Vagina (tissue), 2 donors: Measurements from ENCODE around the gene CUZD1. TPM values are rescaled to one million over a fixed set of nuclear protein-coding genes. Genes with fewer than 3 reads are reported as not detected.

ENCODE experiments used
- DNase-seq, 2 donors: peaks; one replicate each; pipeline ENCODE4 v3.0.0-alpha.2; 2017; ENCODE audit errors: extremely low spot score in 2 of 2
- H3K27ac ChIP-seq: fragments of 200-600 bp; sonication (generic); one replicate; pipeline ENCODE4 v1.5.1; 2019
- H3K27me3 ChIP-seq: fragments of 200-600 bp; sonication (generic); one replicate; pipeline ENCODE4 v1.5.1; 2019
- H3K36me3 ChIP-seq, 2 donors: fragments of 200-600 bp; sonication (generic); one replicate each; pipeline ENCODE4 v1.5.1; 2017 to 2019
- H3K4me1 ChIP-seq: fragments of 200-600 bp; sonication (generic); one replicate; pipeline ENCODE4 v1.5.1; 2019
- H3K4me3 ChIP-seq, 2 donors: fragments of 200-600 bp; sonication (generic); 1 replicate in 1 of 2; 2 replicates in 1 of 2; pipeline ENCODE4 v1.5.1; 2016 to 2019
- H3K9me3 ChIP-seq: fragments of 200-600 bp; sonication (generic); one replicate; pipeline ENCODE4 v1.5.1; 2019
- CTCF ChIP-seq, 3 experiments: fragments of 450-650 bp in 2 of 3; fragments of 200-600 bp in 1 of 3; sonication (generic) in 1 of 3; IDR thresholded peaks; one replicate each; pipeline ENCODE4 v1.5.1; 2017 to 2019; ENCODE audit warnings: antibody characterized with exemption in 3 of 3, mild to moderate bottlenecking in 2 of 3, moderate library complexity in 2 of 3
- POLR2A ChIP-seq, 2 donors: fragments of 450-650 bp; IDR thresholded peaks; one replicate each; pipeline ENCODE4 v1.6.1; 2017; ENCODE audit warnings: antibody characterized with exemption in 2 of 2, mild to moderate bottlenecking in 2 of 2, moderate library complexity in 2 of 2
- POLR2AphosphoS5 ChIP-seq, 2 donors: sonication (generic); formaldehyde crosslinking; IDR thresholded peaks; one replicate each; pipeline ENCODE4 v1.9.0; 2017; ENCODE audit warnings: antibody characterized with exemption in 2 of 2, mild to moderate bottlenecking in 2 of 2, low read depth in 1 of 2; ENCODE audit not compliant: insufficient read depth in 1 of 2
- intact Hi-C: fragments of 100-400 bp; cut with DNase I; formaldehyde crosslinking; loops from one replicate; pipeline ENCODE4 v1.15.1; 2023
- total RNA-seq: library from RNA; depleted of rRNA; stranded (reverse); fragments of >200 nt; gene quantifications from one replicate; pipeline ENCODE4 v1.2.3, GENCODE V29; 2016

Gene CUZD1
- total RNA-seq, 1 donor from 2014 or later: not detected

- DNase-seq: no peak
- Histone ChIP-seq H3K4me1 (no peaks in the 10 kb centered on the region), H3K36me3 (no peaks in the 10 kb centered on the region), H3K4me3 (no peak overlapping the region), H3K9me3 (no peaks in the 10 kb centered on the region), H3K27me3 (no peaks in the 10 kb centered on the region), H3K27ac (no peak overlapping the region)
- intact Hi-C loops: no loop called here
- TF ChIP-seq POLR2AphosphoS5 (IDR thresholded peaks at IDR 0.05; ENCODE audit: insufficient read depth in 1 of 2, low read depth in 1 of 2): no peak
- TF ChIP-seq POLR2A (IDR thresholded peaks at IDR 0.05): no peak
- no peak for TF ChIP-seq CTCF (IDR thresholded peaks at IDR 0.05)
Observed at GRCh38 chr10:122850705-122851640, 5.3 kb upstream of the CUZD1 start.

GRCh38 chr10:122849900-122850605 is 4.4 kb upstream of the CUZD1 start:
- Histone ChIP-seq H3K4me3 (no peak overlapping the region), H3K27me3 (no peaks in the 10 kb centered on the region), H3K36me3 (no peaks in the 10 kb centered on the region), H3K4me1 (no peaks in the 10 kb centered on the region), H3K9me3 (no peaks in the 10 kb centered on the region), H3K27ac (no peak overlapping the region)
- no peak for DNase-seq
- intact Hi-C loops: no loop called here
- TF ChIP-seq POLR2AphosphoS5 (IDR thresholded peaks at IDR 0.05; ENCODE audit: insufficient read depth in 1 of 2, low read depth in 1 of 2): no peak
- no peak for TF ChIP-seq CTCF (IDR thresholded peaks at IDR 0.05)
- TF ChIP-seq POLR2A (IDR thresholded peaks at IDR 0.05): no peak

GRCh38 chr10:122849090-122849489 is 3.4 kb upstream of the CUZD1 start:
- intact Hi-C loops: no loop called here
- no peaks in the 10 kb centered on the region for H3K36me3 ChIP-seq
- H3K27ac ChIP-seq: no peak overlapping the region
- no peaks in the 10 kb centered on the region for H3K9me3 ChIP-seq
- TF ChIP-seq POLR2AphosphoS5 (IDR thresholded peaks at IDR 0.05; ENCODE audit: insufficient read depth in 1 of 2, low read depth in 1 of 2): no peak
- TF ChIP-seq CTCF (IDR thresholded peaks at IDR 0.05): no peak
- TF ChIP-seq POLR2A (IDR thresholded peaks at IDR 0.05): no peak
- H3K4me3 ChIP-seq: no peak overlapping the region
- H3K27me3 ChIP-seq: no peaks in the 10 kb centered on the region
- DNase-seq: no peak
- H3K4me1 ChIP-seq: no peaks in the 10 kb centered on the region

GRCh38 chr10:122847782-122848604 is 2.3 kb upstream of the CUZD1 start:
- DNase-seq: no peak
- Histone ChIP-seq H3K27ac (no peak overlapping the region), H3K9me3 (no peaks in the 10 kb centered on the region), H3K4me1 (no peaks in the 10 kb centered on the region), H3K4me3 (no peak overlapping the region), H3K36me3 (no peaks in the 10 kb centered on the region), H3K27me3 (no peaks in the 10 kb centered on the region)
- intact Hi-C loops: no loop called here
- TF ChIP-seq POLR2A (IDR thresholded peaks at IDR 0.05) (no peak), CTCF (IDR thresholded peaks at IDR 0.05) (no peak), POLR2AphosphoS5 (IDR thresholded peaks at IDR 0.05; ENCODE audit: insufficient read depth in 1 of 2, low read depth in 1 of 2) (no peak)
